ENCODE measurements around the gene ADGRV1. TPM values are rescaled to one million over a fixed set of nuclear protein-coding genes. Genes with fewer than 3 reads are reported as not detected.

The ADGRV1 gene
- polyA plus RNA-seq, 1 donor from 2014 or later = 3.7 TPM

GRCh38 chr5:90853750-90854149 lies 295.2 kb downstream of the ADGRV1 start:
- TF ChIP-seq SMC3 (conservative IDR thresholded peaks at IDR 0.05; ENCODE audit: poor library complexity) (no peak), TAF1 (IDR thresholded peaks at IDR 0.05; ENCODE audit: low read depth) (no peak), MXI1 (conservative IDR thresholded peaks at IDR 0.05; ENCODE audit: poor library complexity, severe bottlenecking) (no peak), POLR2AphosphoS5 (IDR thresholded peaks at IDR 0.05) (no peak), EP300 (conservative IDR thresholded peaks at IDR 0.05; ENCODE audit: poor library complexity, severe bottlenecking) (no peak), CTCF (IDR thresholded peaks at IDR 0.05; ENCODE audit: poor library complexity, severe bottlenecking) (no peak), EZH2 (IDR thresholded peaks at IDR 0.05; ENCODE audit: borderline replicate concordance, insufficient read depth, low read length, poor library complexity, severe bottlenecking) (no peak), RAD21 (conservative IDR thresholded peaks at IDR 0.05) (no peak)
- TF ChIP-seq, protein P1, sequence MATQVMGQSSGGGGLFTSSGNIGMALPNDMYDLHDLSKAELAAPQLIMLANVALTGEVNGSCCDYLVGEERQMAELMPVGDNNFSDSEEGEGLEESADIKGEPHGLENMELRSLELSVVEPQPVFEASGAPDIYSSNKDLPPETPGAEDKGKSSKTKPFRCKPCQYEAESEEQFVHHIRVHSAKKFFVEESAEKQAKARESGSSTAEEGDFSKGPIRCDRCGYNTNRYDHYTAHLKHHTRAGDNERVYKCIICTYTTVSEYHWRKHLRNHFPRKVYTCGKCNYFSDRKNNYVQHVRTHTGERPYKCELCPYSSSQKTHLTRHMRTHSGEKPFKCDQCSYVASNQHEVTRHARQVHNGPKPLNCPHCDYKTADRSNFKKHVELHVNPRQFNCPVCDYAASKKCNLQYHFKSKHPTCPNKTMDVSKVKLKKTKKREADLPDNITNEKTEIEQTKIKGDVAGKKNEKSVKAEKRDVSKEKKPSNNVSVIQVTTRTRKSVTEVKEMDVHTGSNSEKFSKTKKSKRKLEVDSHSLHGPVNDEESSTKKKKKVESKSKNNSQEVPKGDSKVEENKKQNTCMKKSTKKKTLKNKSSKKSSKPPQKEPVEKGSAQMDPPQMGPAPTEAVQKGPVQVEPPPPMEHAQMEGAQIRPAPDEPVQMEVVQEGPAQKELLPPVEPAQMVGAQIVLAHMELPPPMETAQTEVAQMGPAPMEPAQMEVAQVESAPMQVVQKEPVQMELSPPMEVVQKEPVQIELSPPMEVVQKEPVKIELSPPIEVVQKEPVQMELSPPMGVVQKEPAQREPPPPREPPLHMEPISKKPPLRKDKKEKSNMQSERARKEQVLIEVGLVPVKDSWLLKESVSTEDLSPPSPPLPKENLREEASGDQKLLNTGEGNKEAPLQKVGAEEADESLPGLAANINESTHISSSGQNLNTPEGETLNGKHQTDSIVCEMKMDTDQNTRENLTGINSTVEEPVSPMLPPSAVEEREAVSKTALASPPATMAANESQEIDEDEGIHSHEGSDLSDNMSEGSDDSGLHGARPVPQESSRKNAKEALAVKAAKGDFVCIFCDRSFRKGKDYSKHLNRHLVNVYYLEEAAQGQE (IDR thresholded peaks at IDR 0.05; ENCODE audit: borderline replicate concordance) = no peak
- no peaks in the 10 kb centered on the region for H4K20me1 ChIP-seq (ENCODE audit: insufficient read depth)

GRCh38 chr5:90854169-90854568 lies 295.6 kb downstream of the ADGRV1 start:
- Histone ChIP-seq H2AFZ (ENCODE audit: low read depth, low read length) (no peak overlapping the region), H3K36me3 (ENCODE audit: insufficient read depth, low read length) (no peaks in the 10 kb centered on the region), H3F3A (ENCODE audit: insufficient read depth, low read length, poor library complexity, severe bottlenecking) (no peaks in the 10 kb centered on the region), H3K27me3 (ENCODE audit: insufficient read depth, low read depth, low read length) (no peaks in the 10 kb centered on the region), H4K20me1 (ENCODE audit: insufficient read depth) (no peaks in the 10 kb centered on the region), H3K4me2 (ENCODE audit: low read length) (no peak overlapping the region), H3K27ac (ENCODE audit: low read length) (no peak overlapping the region), H3K4me3 (ENCODE audit: low read length) (no peak overlapping the region), H3K9me3 (ENCODE audit: low read length) (no peaks in the 10 kb centered on the region), H3K79me2 (replicated peaks; ENCODE audit: insufficient read depth, low read length) (no peaks in the 10 kb centered on the region), H3K9me2 (ENCODE audit: insufficient read depth, low read length) (no peaks in the 10 kb centered on the region), H3K9ac (ENCODE audit: low read length) (no peak overlapping the region)
- TF ChIP-seq EZH2 (IDR thresholded peaks at IDR 0.05; ENCODE audit: borderline replicate concordance, insufficient read depth, low read length, poor library complexity, severe bottlenecking) (no peak), CTCF (IDR thresholded peaks at IDR 0.05; ENCODE audit: poor library complexity, severe bottlenecking) (no peak), EP300 (conservative IDR thresholded peaks at IDR 0.05; ENCODE audit: poor library complexity, severe bottlenecking) (no peak), RAD21 (conservative IDR thresholded peaks at IDR 0.05) (no peak), SMC3 (conservative IDR thresholded peaks at IDR 0.05; ENCODE audit: poor library complexity) (no peak), MXI1 (conservative IDR thresholded peaks at IDR 0.05; ENCODE audit: poor library complexity, severe bottlenecking) (no peak), POLR2AphosphoS5 (IDR thresholded peaks at IDR 0.05) (no peak), TAF1 (IDR thresholded peaks at IDR 0.05; ENCODE audit: low read depth) (no peak)
- TF ChIP-seq, protein P1 (IDR thresholded peaks at IDR 0.05; ENCODE audit: borderline replicate concordance) = no peak

More at GRCh38 chr5:90853750-90854149, 295.2 kb downstream of the ADGRV1 start:
- Histone ChIP-seq H3K27ac (ENCODE audit: low read length) (no peak overlapping the region), H3F3A (ENCODE audit: insufficient read depth, low read length, poor library complexity, severe bottlenecking) (no peaks in the 10 kb centered on the region), H3K4me2 (ENCODE audit: low read length) (no peak overlapping the region), H3K9me2 (ENCODE audit: insufficient read depth, low read length) (no peaks in the 10 kb centered on the region), H3K36me3 (ENCODE audit: insufficient read depth, low read length) (no peaks in the 10 kb centered on the region), H2AFZ (ENCODE audit: low read depth, low read length) (no peak overlapping the region), H3K9ac (ENCODE audit: low read length) (no peak overlapping the region), H3K4me3 (ENCODE audit: low read length) (no peak overlapping the region), H3K79me2 (replicated peaks; ENCODE audit: insufficient read depth, low read length) (no peaks in the 10 kb centered on the region), H3K9me3 (ENCODE audit: low read length) (no peaks in the 10 kb centered on the region), H3K27me3 (ENCODE audit: insufficient read depth, low read depth, low read length) (no peaks in the 10 kb centered on the region)

Data from neural cell (in vitro differentiated cells).